ENCODE data around the gene GMDS. TPM values are rescaled to one million over a fixed set of nuclear protein-coding genes. Genes with fewer than 3 reads are reported as not detected.

GMDS gene
- total and polyA plus RNA-seq, 2 experiments from 2014 or later, result 3.0 to 12.6 TPM

- WGBS, 2 experiments (ENCODE audit: low coverage in 1 of 2, low lambda C conversion rate in 2 of 2, missing lambda C conversion rate in 2 of 2), result 86 to 88% methylated on average over 7 of the region's 7 CpGs
- Histone ChIP-seq H3K4me1 (ENCODE audit: insufficient read depth) (no peaks in the 10 kb centered on the region), H3K79me2 (ENCODE audit: insufficient read depth) (no peaks in the 10 kb centered on the region), H3K27ac (no peak overlapping the region), H3K36me3 (ENCODE audit: low read depth) (no peaks in the 10 kb centered on the region), H3K9me2 (ENCODE audit: insufficient read depth) (no peaks in the 10 kb centered on the region), H4K20me1 (ENCODE audit: insufficient read depth) (no peaks in the 10 kb centered on the region), H3K27me3 (replicated peaks; ENCODE audit: insufficient read depth) (no peaks in the 10 kb centered on the region), H3K4me3 (no peak overlapping the region), H3F3A (ENCODE audit: insufficient read depth) (no peaks in the 10 kb centered on the region), H2AFZ (no peak overlapping the region), H3K9me3 (ENCODE audit: low read depth) (no peaks in the 10 kb centered on the region), H3K9ac (no peak overlapping the region), H3K4me2 (ENCODE audit: unreplicated experiment) (no peak overlapping the region)
- in situ Hi-C loops (cut with MboI), result no loop called here
- no peak for DNase-seq
- TF ChIP-seq EZH2phosphoT487 (IDR thresholded peaks at IDR 0.05; ENCODE audit: insufficient read depth, low read depth) (no peak), EZH2 (IDR thresholded peaks at IDR 0.05; ENCODE audit: insufficient read depth, poor library complexity, severe bottlenecking) (no peak)
These were observed 111.6 kb downstream of the GMDS start for GRCh38 chr6:2133716-2134310.

- H3F3A ChIP-seq (ENCODE audit: insufficient read depth), result no peaks in the 10 kb centered on the region
- TF ChIP-seq EZH2phosphoT487 (IDR thresholded peaks at IDR 0.05; ENCODE audit: insufficient read depth, low read depth) (no peak), EZH2 (IDR thresholded peaks at IDR 0.05; ENCODE audit: insufficient read depth, poor library complexity, severe bottlenecking) (no peak)
- H3K9me2 ChIP-seq (ENCODE audit: insufficient read depth), result no peaks in the 10 kb centered on the region
- no peak overlapping the region for H3K27ac ChIP-seq
- no peaks in the 10 kb centered on the region for H3K9me3 ChIP-seq (ENCODE audit: low read depth)
- H3K9ac ChIP-seq, result no peak overlapping the region
- H3K36me3 ChIP-seq (ENCODE audit: low read depth), result no peaks in the 10 kb centered on the region
- no peak for DNase-seq
- no peaks in the 10 kb centered on the region for H3K27me3 ChIP-seq (replicated peaks; ENCODE audit: insufficient read depth)
- H3K79me2 ChIP-seq (ENCODE audit: insufficient read depth), result no peaks in the 10 kb centered on the region
- in situ Hi-C loops (cut with MboI), result no loop called here
- H3K4me1 ChIP-seq (ENCODE audit: insufficient read depth), result no peaks in the 10 kb centered on the region
- H3K4me3 ChIP-seq, result no peak overlapping the region
- H3K4me2 ChIP-seq (ENCODE audit: unreplicated experiment), result no peak overlapping the region
- H4K20me1 ChIP-seq (ENCODE audit: insufficient read depth), result no peaks in the 10 kb centered on the region
- 85 to 96% methylated on average over 1 of the region's 1 CpG for WGBS, 2 experiments (ENCODE audit: low coverage in 1 of 2, low lambda C conversion rate in 2 of 2, missing lambda C conversion rate in 2 of 2)
- H2AFZ ChIP-seq, result no peak overlapping the region
These were observed 112.5 kb downstream of the GMDS start for GRCh38 chr6:2132916-2133315.

GRCh38 chr6:2132416-2132815 is 113.0 kb downstream of the GMDS start:
- in situ Hi-C loops (cut with MboI), result no loop called here
- Histone ChIP-seq H3K4me2 (ENCODE audit: unreplicated experiment) (no peak overlapping the region), H3K9me3 (ENCODE audit: low read depth) (no peaks in the 10 kb centered on the region), H3K27me3 (replicated peaks; ENCODE audit: insufficient read depth) (no peaks in the 10 kb centered on the region), H3K9me2 (ENCODE audit: insufficient read depth) (no peaks in the 10 kb centered on the region), H3F3A (ENCODE audit: insufficient read depth) (no peaks in the 10 kb centered on the region), H3K36me3 (ENCODE audit: low read depth) (no peaks in the 10 kb centered on the region), H3K27ac (no peak overlapping the region), H2AFZ (no peak overlapping the region), H3K79me2 (ENCODE audit: insufficient read depth) (no peaks in the 10 kb centered on the region), H3K9ac (no peak overlapping the region), H3K4me1 (ENCODE audit: insufficient read depth) (no peaks in the 10 kb centered on the region), H3K4me3 (no peak overlapping the region), H4K20me1 (ENCODE audit: insufficient read depth) (no peaks in the 10 kb centered on the region)
- TF ChIP-seq EZH2phosphoT487 (IDR thresholded peaks at IDR 0.05; ENCODE audit: insufficient read depth, low read depth), result no peak
- no peak for TF ChIP-seq EZH2 (IDR thresholded peaks at IDR 0.05; ENCODE audit: insufficient read depth, poor library complexity, severe bottlenecking)
- WGBS, 2 experiments (ENCODE audit: low coverage in 1 of 2, low lambda C conversion rate in 2 of 2, missing lambda C conversion rate in 2 of 2), result 54 to 55% methylated on average over 2 of the region's 2 CpGs
- DNase-seq, result no peak

GRCh38 chr6:2129182-2129621 is 116.2 kb downstream of the GMDS start:
- Histone ChIP-seq H3K4me3 (no peak overlapping the region), H3K79me2 (ENCODE audit: insufficient read depth) (no peaks in the 10 kb centered on the region), H3K9ac (no peak overlapping the region), H3K4me2 (ENCODE audit: unreplicated experiment) (no peak overlapping the region), H3K36me3 (ENCODE audit: low read depth) (no peaks in the 10 kb centered on the region), H4K20me1 (ENCODE audit: insufficient read depth) (no peaks in the 10 kb centered on the region), H3F3A (ENCODE audit: insufficient read depth) (no peaks in the 10 kb centered on the region), H3K9me2 (ENCODE audit: insufficient read depth) (no peaks in the 10 kb centered on the region), H3K4me1 (ENCODE audit: insufficient read depth) (no peaks in the 10 kb centered on the region), H2AFZ (no peak overlapping the region), H3K27me3 (replicated peaks; ENCODE audit: insufficient read depth) (no peaks in the 10 kb centered on the region), H3K9me3 (ENCODE audit: low read depth) (no peaks in the 10 kb centered on the region), H3K27ac (no peak overlapping the region)
- TF ChIP-seq EZH2phosphoT487 (IDR thresholded peaks at IDR 0.05; ENCODE audit: insufficient read depth, low read depth) (no peak), EZH2 (IDR thresholded peaks at IDR 0.05; ENCODE audit: insufficient read depth, poor library complexity, severe bottlenecking) (no peak)
- in situ Hi-C loops (cut with MboI), result no loop called here
- no peak for DNase-seq
- 78 to 82% methylated on average over 7 of the region's 7 CpGs for WGBS, 2 experiments (ENCODE audit: low coverage in 1 of 2, low lambda C conversion rate in 2 of 2, missing lambda C conversion rate in 2 of 2)
